GM20431 (cell line): Measurements from ENCODE around the gene PCP2.

Experiments
- in situ Hi-C: fragments of 300-500 bp; cut with MseI, MboI; formaldehyde crosslinking; loops from one replicate; pipeline ENCODE4 v1.15.0; 2020; ENCODE audit warnings: low sequenced_read_pairs; ENCODE audit not compliant: unreplicated experiment

PCP2 gene

GRCh38 chr19:7641290-7642276 lies 8.1 kb upstream of the PCP2 start:
- in situ Hi-C loops, result no loop called here

DNA sequence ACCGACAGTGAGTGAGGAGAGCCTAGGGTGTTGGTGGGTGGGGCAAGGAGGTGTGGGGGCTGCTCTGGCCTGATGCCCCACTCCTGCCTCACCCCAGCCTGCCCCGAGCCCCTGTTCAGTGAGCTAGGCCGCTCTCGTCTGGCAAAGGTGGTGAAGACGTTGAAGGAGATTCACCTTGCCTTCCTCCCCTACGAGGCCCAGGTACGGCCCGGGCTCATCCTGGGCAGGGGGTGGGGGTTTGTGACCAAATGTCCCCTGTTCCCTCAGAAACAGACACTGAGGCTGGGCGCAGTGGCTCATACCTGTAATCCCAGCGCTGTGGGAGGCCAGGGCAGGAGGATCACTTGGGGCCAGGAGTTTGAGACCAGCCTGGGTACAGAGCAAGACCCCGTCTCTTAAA lies 7.3 kb upstream of the PCP2 start:
- in situ Hi-C loops, result no loop called here

DNA sequence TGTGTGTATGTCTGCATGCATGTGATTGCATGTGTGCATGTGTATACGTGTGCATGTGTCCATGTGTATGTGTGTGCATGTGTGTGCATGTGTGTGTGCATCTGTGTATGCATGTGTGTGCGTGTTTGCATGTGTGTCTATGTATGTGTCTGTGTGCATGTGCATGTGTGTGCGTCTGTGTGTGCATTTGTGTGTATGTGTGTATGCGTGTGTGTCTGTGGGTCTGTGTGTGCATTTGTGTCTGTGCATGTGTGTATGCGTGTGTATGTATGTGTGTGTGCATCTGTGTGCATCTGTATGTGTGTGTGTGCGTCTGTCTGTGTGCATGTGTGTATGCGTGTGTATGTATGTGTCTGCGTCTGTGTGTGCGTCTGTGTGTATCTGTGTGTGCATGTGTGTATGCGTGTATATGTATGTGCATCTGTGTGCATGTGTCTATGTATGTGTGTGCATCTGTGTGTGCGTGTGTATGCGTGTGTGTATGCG lies 6.4 kb upstream of the PCP2 start:
- in situ Hi-C loops, result no loop called here

DNA sequence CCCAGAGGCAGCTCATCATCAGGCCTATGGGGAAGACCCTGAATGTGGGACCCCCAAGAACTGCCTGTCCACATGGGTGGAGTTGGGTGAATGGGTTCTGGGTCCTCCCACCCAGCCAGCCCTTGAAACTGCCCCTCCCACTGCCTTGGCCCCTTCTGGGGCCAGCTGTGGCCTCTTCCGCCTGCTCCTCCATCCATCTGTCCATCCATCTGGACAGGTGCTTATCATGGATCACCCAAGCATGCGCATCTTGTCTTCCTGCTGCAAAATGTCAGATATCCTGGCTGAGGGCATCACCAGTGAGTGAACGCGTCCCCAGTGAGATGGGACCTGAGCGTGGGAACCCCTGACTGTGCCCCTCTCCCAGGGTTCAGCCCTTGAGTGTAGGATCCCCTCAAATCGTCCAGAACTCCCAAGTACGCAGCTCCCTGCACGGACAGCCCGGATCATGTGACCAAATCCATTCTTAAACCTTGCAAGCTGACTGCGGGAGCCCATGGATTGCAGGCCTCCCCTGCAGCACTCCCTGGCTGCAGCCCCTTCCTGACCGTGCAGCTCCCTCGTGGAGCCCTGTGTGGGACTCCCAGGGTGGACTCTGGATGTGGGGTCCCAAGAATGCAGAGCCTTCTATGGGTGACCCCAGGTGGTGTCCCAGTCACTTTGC lies 5.4 kb upstream of the PCP2 start:
- in situ Hi-C loops, result no loop called here

- in situ Hi-C loops, result no loop called here
Observed at GRCh38 chr19:7637374-7638256, 4.1 kb upstream of the PCP2 start.

DNA sequence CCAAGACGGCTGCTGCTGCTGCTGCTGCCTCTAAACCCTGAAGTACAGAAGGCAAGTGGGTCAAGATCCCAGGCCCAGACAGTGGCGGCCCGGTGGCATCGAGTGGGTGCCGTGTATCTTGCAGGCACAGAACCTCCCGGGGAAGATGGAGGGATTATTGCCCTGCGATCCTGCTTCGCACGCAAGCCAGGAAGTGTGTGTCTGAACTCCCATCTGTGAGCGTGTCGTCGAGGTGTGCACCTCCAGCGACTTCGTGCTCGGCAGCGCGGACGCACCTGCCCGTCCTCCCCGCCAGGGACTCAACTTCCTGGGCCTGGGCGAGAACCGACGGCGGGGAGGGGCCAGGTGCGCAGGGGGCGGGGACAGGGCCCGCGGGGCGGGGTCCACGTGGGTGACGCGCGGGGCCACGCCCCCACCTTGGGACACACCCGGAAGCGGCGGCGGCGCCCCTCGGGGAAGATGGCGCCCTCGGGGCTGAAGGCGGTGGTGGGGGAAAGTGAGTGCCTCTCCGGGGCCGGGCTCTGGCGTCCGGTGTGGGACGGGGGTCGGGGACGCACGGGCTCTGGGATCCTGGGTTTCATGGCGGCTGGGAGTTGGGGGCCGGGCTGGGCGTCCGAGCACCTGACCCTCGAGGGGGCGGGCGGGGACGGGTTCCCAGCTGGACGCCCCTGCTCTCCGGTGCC lies 3.3 kb upstream of the PCP2 start, which contains the start of gene STXBP2:
Gene STXBP2, plus strand, starts transcription at position 420 of the 683 bp plus-strand sequence. Its CDS starts 40 bp downstream, at position 460.
- in situ Hi-C loops, result no loop called here

DNA sequence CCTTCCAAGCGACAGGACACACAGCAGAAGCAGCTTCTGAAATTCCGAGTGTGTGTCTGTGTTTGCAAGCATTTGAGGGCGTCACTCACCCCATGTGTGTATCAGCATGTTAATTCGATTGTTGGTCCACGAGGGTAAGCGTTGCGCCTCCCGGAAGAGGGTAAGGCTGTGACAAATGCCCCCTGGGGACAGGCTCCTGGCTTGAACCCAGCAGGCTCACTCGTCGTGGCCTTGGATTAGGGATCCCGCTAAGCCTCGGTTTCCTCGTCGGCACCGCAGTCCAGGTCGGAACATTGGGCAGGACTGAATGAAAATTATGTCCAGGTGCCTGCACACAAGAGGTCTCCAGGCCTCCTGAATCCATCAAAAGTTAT lies 2.8 kb upstream of the PCP2 start:
- in situ Hi-C loops, result no loop called here

DNA sequence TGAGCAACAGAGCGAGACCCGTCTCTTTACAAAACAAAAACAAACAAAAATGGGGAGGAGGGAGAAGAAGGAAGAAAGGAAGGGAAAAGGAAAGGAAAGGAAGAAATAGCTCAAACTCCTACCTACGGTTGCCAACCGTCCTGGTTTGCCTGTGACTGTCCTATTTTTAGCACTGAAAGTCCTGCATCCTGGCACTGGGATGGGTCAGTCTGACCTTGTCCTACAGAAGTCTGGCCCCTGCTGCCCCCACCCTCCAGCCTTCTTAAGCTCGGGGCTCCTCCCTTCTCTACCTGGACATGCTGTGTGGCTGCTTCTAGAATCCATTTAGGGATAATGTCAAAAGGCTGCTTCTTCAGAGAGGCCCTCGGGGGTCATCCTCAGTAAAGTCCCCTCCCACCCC lies 2.2 kb upstream of the PCP2 start:
- in situ Hi-C loops, result no loop called here

- in situ Hi-C loops, result no loop called here
Observed at GRCh38 chr19:7632340-7633203, 947 bp downstream of the PCP2 start.

GRCh38 chr19:7631577-7631976 lies 1.9 kb downstream of the PCP2 start:
- in situ Hi-C loops, result no loop called here

GRCh38 chr19:7629347-7630054 lies 4.0 kb downstream of the PCP2 start, which contains the start of the genes PET100 and XAB2:
TSS of gene PET100 (plus strand) at chr19:7629793. CDS start at chr19:7629834, 41 bp downstream.
TSS of gene XAB2 (minus strand) at chr19:7629545. CDS start at chr19:7629527, 18 bp downstream.
- in situ Hi-C loops, result no loop called here

GRCh38 chr19:7628589-7629311 lies 4.8 kb downstream of the PCP2 start:
- in situ Hi-C loops, result no loop called here

DNA sequence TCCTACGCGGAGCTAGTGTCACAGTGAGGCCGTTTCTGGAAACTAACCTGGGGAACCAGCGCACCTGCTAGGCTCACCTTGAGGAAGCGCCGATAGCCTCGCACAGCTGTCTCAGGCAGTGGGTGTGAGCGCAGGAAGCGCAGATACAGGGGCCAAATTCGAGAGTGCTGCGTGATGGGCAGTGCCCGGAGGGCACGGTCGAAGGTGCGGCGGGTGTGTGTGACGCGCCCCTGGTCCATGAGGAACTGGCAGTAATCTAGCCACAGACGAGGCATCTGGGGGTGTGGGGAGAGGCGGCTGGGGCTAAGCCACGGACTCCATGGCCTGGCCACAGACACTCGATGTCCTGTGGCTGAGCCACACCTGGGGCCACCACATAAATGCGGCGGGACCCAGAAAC lies 6.4 kb downstream of the PCP2 start:
- in situ Hi-C loops, result no loop called here

DNA sequence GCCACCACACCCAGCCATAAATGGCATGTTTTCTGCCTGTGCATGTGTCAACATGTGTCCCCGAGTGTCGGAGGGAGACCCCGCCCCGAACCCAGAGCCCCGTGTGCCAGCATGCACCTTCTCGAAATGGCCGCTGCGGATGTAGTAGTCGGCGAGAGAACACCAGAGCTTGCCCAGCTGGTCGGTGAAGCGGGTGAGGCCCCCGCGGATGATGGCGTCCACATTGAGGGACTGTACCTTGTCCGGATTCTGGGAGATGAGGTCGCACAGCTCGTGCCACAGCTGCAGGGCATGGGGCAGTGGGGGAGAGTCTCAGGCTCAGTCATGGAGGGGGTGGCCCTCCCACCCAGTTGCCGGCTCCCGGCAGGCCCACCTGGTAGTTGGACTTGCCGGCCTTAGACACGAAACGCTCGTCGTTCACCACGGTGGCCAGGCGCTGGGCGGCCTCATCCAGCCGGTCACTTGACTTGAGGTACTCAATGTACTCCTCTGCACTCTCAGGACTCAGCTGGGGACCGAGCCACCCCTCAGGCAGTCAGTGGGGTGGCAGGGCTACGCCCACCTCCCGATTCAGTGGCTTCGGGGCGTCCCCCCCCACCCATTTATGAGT lies 7.7 kb downstream of the PCP2 start:
- in situ Hi-C loops, result no loop called here

GRCh38 chr19:7624810-7625209 lies 8.7 kb downstream of the PCP2 start:
- in situ Hi-C loops, result no loop called here

- in situ Hi-C loops, result no loop called here
Observed at GRCh38 chr19:7623725-7624603, 9.6 kb downstream of the PCP2 start.
